Smooth muscle cell (in vitro differentiated cells): ENCODE results near the gene MYD88. TPM values are rescaled to one million over a fixed set of nuclear protein-coding genes. Genes with fewer than 3 reads are reported as not detected.
A peak's percentile ranks its signal among the peaks of the same experiment; 100 is the strongest.

Experiments
- DNase-seq: peaks from one replicate; lab custom pipeline; 2025; ENCODE audit not compliant: unreplicated experiment; lab: John Stamatoyannopoulos, UW
- H2AFZ ChIP-seq: fragments of 200-600 bp; sonication (generic); 2 replicates; pipeline ENCODE4 v1.6.0; 2016; ENCODE audit warnings: antibody characterized with exemption, low read depth, mild to moderate bottlenecking
- H3F3A ChIP-seq: fragments of 200-600 bp; sonication (generic); 2 replicates; pipeline ENCODE4 v1.6.0; 2017; ENCODE audit warnings: antibody characterized with exemption, low read depth
- H3K27ac ChIP-seq: fragments of 200-600 bp; sonication (generic); 2 replicates; pipeline ENCODE4 v1.5.1; 2016; ENCODE audit warnings: low read depth, mild to moderate bottlenecking
- H3K27me3 ChIP-seq: fragments of 200-600 bp; sonication (generic); 2 replicates; pipeline ENCODE4 v1.6.1; 2016; ENCODE audit warnings: low read depth, mild to moderate bottlenecking
- H3K36me3 ChIP-seq: fragments of 200-600 bp; sonication (generic); 2 replicates; pipeline ENCODE4 v1.5.1; 2016; ENCODE audit warnings: low read depth
- H3K4me1 ChIP-seq: fragments of 200-600 bp; sonication (generic); 2 replicates; pipeline ENCODE4 v1.5.1; 2016; ENCODE audit warnings: low read depth
- H3K4me2 ChIP-seq: fragments of 200-600 bp; sonication (generic); 2 replicates; pipeline ENCODE4 v1.6.0; 2016; ENCODE audit warnings: mild to moderate bottlenecking
- H3K4me3 ChIP-seq: fragments of 200-600 bp; sonication (generic); 2 replicates; pipeline ENCODE4 v1.5.1; 2016; ENCODE audit warnings: mild to moderate bottlenecking
- H3K79me2 ChIP-seq: fragments of 200-600 bp; sonication (generic); 2 replicates; pipeline ENCODE4 v1.6.0; 2016; ENCODE audit warnings: low read depth, mild to moderate bottlenecking
- H3K9ac ChIP-seq: fragments of 200-600 bp; sonication (generic); 2 replicates; pipeline ENCODE4 v1.6.0; 2016; ENCODE audit warnings: low read depth
- H3K9me3 ChIP-seq: fragments of 200-600 bp; sonication (generic); replicated peaks from 2 replicates; pipeline ENCODE4 v1.5.1; 2016; ENCODE audit warnings: low read depth
- H4K20me1 ChIP-seq: fragments of 200-600 bp; sonication (generic); 2 replicates; pipeline ENCODE4 v1.6.0; 2016; ENCODE audit warnings: low read depth
- WGBS: methylation state at CpG from one replicate; pipeline ENCODE4 v1.1.7; 2016; ENCODE audit warnings: low lambda C conversion rate; 5-methylcytosine and 5-hydroxymethylcytosine counted together
- polyA plus RNA-seq: library from polyadenylated mRNA; unstranded; fragments of >200 nt; fragmentation: Nextera tagmentation; extraction: Ambion mirVana; gene quantifications from 2 replicates; pipeline ENCODE4 v1.2.1, GENCODE V29; 2016
- total RNA-seq: library from RNA; depleted of rRNA; stranded (reverse); fragments of >200 nt; gene quantifications from 2 replicates; pipeline ENCODE4 v1.2.3, GENCODE V29; 2014
- TF ChIP-seq, protein P1 (sequence below): fragments of 200-600 bp; sonication (generic); IDR thresholded peaks from 2 replicates; pipeline ENCODE4 v1.5.1; 2017; ENCODE audit warnings: borderline replicate concordance, mild to moderate bottlenecking, antibody characterized with exemption; ENCODE audit not compliant: insufficient read depth, poor library complexity, severe bottlenecking

MYD88 gene
- total and polyA plus RNA-seq, 2 experiments from 2014 or later, result 14.1 to 37.5 TPM

DNA sequence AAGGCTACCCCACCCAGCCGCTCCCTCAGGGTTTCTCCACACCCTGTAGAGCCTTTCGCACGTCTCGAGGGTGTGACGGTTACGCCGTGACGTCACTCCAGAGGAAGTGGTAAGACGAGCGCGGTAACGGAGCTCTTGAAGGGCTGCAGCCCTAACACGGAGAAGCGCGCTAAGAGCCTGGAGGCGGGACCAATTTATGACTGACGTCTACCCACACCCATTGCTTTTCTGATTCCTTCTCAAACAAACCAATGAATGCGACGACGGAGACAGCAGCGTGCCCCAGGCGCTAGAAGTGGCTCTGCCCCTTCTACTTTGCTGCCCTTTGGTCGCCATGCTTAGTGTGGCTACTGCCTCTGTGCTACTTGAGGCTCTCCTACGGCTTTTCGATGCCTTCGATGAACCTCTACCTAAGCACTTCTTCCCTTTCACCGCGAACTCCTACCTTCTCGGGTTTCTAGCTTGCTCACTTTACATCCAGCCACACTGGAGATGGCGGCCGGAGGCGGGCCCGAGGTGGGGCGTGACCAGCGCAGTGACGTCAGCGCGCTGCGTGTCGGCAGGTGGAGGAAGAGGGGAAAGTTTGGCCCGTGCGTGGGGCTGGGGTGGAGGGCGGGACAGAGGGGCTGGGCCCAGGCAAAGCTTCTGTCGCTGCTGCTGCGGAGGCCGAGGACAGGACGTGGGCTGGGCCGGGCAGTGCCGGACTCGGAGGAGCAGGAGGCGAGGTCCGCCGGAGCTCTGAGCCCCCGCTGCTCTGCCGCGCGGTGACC is 26.7 kb downstream of the MYD88 start, which contains the start of gene OXSR1:
TSS of gene OXSR1 (plus strand) at position 586 of the 770 bp plus-strand sequence. CDS start 340 bp downstream, outside the sequence.
- TF ChIP-seq, protein P1, sequence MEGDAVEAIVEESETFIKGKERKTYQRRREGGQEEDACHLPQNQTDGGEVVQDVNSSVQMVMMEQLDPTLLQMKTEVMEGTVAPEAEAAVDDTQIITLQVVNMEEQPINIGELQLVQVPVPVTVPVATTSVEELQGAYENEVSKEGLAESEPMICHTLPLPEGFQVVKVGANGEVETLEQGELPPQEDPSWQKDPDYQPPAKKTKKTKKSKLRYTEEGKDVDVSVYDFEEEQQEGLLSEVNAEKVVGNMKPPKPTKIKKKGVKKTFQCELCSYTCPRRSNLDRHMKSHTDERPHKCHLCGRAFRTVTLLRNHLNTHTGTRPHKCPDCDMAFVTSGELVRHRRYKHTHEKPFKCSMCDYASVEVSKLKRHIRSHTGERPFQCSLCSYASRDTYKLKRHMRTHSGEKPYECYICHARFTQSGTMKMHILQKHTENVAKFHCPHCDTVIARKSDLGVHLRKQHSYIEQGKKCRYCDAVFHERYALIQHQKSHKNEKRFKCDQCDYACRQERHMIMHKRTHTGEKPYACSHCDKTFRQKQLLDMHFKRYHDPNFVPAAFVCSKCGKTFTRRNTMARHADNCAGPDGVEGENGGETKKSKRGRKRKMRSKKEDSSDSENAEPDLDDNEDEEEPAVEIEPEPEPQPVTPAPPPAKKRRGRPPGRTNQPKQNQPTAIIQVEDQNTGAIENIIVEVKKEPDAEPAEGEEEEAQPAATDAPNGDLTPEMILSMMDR, result no peak
- peak within 1 kb of the TSS; percentile 92 for H2AFZ ChIP-seq
- peak; percentile 96 for DNase-seq
- H3K36me3 ChIP-seq, result no peaks in the 10 kb centered on the region
- H4K20me1 ChIP-seq, result peaks cover 25% of the 10 kb centered on the region
- peak within 1 kb of the TSS; percentile 91 for H3K9ac ChIP-seq
- peak within 1 kb of the TSS; percentile 89 for H3K4me2 ChIP-seq
- no peaks in the 10 kb centered on the region for H3K27me3 ChIP-seq
- peaks cover 21% of the 10 kb centered on the region for H3F3A ChIP-seq
- WGBS, result 2% methylated on average over 54 of the region's 57 CpGs
- H3K79me2 ChIP-seq, result peaks cover 43% of the 10 kb centered on the region
- no peaks in the 10 kb centered on the region for H3K9me3 ChIP-seq
- H3K4me1 ChIP-seq, result peaks cover 29% of the 10 kb centered on the region
- H3K4me3 ChIP-seq, result peak within 1 kb of the TSS; percentile 85
- peak within 1 kb of the TSS; percentile 99 for H3K27ac ChIP-seq

DNA sequence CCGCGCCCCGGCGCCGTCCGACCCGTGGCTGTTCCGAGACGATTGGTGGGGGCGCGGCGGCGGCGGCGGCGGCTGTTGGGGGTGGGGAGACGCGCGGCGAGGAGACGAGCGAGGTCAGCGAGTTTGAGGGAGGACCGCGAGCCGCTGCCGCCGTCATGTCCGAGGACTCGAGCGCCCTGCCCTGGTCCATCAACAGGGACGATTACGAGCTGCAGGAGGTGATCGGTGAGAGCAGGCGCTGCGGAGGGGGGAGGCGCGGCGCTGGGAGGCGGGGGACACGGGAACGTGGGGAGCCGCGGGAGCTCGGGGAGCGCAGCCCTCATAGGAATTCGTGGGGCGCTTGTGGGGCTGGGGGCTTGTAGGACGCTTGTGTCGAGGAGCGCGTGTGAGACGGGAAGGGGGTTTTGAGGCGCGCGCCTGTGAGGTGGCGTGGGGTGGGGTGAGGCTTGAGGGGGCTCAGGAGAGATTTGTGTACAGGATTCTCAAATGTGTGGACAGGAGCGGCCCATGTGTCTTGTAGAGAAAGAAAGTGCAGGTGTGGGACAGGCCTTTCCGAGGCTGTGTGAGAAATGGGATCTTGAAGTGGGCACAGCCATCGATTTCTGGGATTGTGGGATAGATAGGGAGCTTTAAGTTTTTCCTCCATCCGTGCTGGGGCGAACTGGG is 27.4 kb downstream of the MYD88 start:
- TF ChIP-seq, protein P1, result no peak
- peak overlapping the region; percentile 85 for H3K4me3 ChIP-seq
- H3K9me3 ChIP-seq, result no peaks in the 10 kb centered on the region
- H3K27me3 ChIP-seq, result no peaks in the 10 kb centered on the region
- H3K79me2 ChIP-seq, result peaks cover 51% of the 10 kb centered on the region
- H3K27ac ChIP-seq, result peak overlapping the region; percentile 99
- H2AFZ ChIP-seq, result peak overlapping the region; percentile 89
- no peak for DNase-seq
- peak overlapping the region; percentile 89 for H3K4me2 ChIP-seq
- peaks cover 21% of the 10 kb centered on the region for H3F3A ChIP-seq
- H3K4me1 ChIP-seq, result peaks cover 29% of the 10 kb centered on the region
- no peaks in the 10 kb centered on the region for H3K36me3 ChIP-seq
- 1% methylated on average over 22 of the region's 62 CpGs for WGBS
- peaks cover 32% of the 10 kb centered on the region for H4K20me1 ChIP-seq
- H3K9ac ChIP-seq, result peak overlapping the region; percentile 91

DNA sequence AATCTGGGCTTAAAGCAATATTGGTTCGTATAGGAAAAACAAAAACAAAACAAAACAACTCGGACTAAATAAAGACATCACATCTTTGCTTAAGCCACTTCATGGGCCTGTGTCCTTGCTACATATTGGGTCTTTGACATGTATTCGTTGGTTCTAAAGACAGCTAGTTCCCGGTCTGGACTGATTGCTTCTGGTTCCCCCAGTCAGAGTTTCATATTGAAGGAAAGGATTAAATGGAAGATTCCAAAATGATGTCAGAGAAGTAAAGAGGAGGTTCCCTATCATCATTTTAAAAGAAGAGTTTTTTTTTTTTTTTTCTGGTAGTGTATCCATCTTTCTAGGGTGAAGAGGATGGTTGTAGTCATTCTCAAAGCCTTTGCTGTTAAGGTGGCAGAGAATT is 29.1 kb downstream of the MYD88 start:
- Histone ChIP-seq H3K27ac (peak overlapping the region; percentile 99), H3F3A (peaks cover 21% of the 10 kb centered on the region), H4K20me1 (peaks cover 49% of the 10 kb centered on the region), H3K4me2 (peak overlapping the region; percentile 89), H3K36me3 (no peaks in the 10 kb centered on the region), H3K9ac (peak overlapping the region; percentile 92), H3K9me3 (no peaks in the 10 kb centered on the region), H3K4me1 (peaks cover 29% of the 10 kb centered on the region), H2AFZ (no peak overlapping the region), H3K79me2 (peaks cover 68% of the 10 kb centered on the region), H3K27me3 (no peaks in the 10 kb centered on the region), H3K4me3 (peak overlapping the region; percentile 25)
- TF ChIP-seq, protein P1, result no peak
- 90% methylated on average over 4 of the region's 4 CpGs for WGBS
- DNase-seq, result no peak
